NCI-H345 treated with DMSO at 0.1 percent for 48 hours (cell line): ENCODE data around the gene KLF12.

Experiments used
- DNase-seq: peaks from one replicate; lab custom pipeline; 2025; ENCODE audit not compliant: unreplicated experiment; lab: John Stamatoyannopoulos, UW

The KLF12 gene

GRCh38 chr13:74134221-74134776, at the start of gene KLF12:
TSS of gene KLF12 (minus strand) at chr13:74134404.
- peak; percentile 90 for DNase-seq

- DNase-seq: no peak
Observed at GRCh38 chr13:74182491-74182890, 48.3 kb upstream of the KLF12 start.

GRCh38 chr13:74174810-74175209, 40.6 kb upstream of the KLF12 start:
- no peak for DNase-seq

GRCh38 chr13:74173822-74174221, 39.6 kb upstream of the KLF12 start:
- DNase-seq: no peak

- DNase-seq: no peak
Observed at GRCh38 chr13:74171641-74172040, 37.4 kb upstream of the KLF12 start.

- DNase-seq: no peak
Observed at GRCh38 chr13:74169676-74170075, 35.5 kb upstream of the KLF12 start.

- DNase-seq: no peak
Observed at GRCh38 chr13:74168263-74168675, 34.1 kb upstream of the KLF12 start.

- no peak for DNase-seq
Observed at GRCh38 chr13:74166261-74167004, 32.2 kb upstream of the KLF12 start.

GRCh38 chr13:74162782-74163181, 28.6 kb upstream of the KLF12 start:
- DNase-seq: no peak

GRCh38 chr13:74162135-74162534, 27.9 kb upstream of the KLF12 start:
- no peak for DNase-seq

GRCh38 chr13:74158571-74159352, 24.6 kb upstream of the KLF12 start:
- no peak for DNase-seq

- no peak for DNase-seq
Observed at GRCh38 chr13:74158028-74158427, 23.8 kb upstream of the KLF12 start.

- no peak for DNase-seq
Observed at GRCh38 chr13:74154981-74155380, 20.8 kb upstream of the KLF12 start.

GRCh38 chr13:74153316-74153715, 19.1 kb upstream of the KLF12 start:
- no peak for DNase-seq

GRCh38 chr13:74151859-74152258, 17.7 kb upstream of the KLF12 start:
- DNase-seq: no peak

- DNase-seq: no peak
Observed at GRCh38 chr13:74148352-74148751, 14.1 kb upstream of the KLF12 start.

- DNase-seq: no peak
Observed at GRCh38 chr13:74145249-74145975, 11.2 kb upstream of the KLF12 start.

GRCh38 chr13:74144269-74144668, 10.1 kb upstream of the KLF12 start:
- no peak for DNase-seq

GRCh38 chr13:74142257-74142656, 8.1 kb upstream of the KLF12 start:
- DNase-seq: no peak

- DNase-seq: no peak
Observed at GRCh38 chr13:74138241-74138640, 4.0 kb upstream of the KLF12 start.

- peak; percentile 38 for DNase-seq
Observed at GRCh38 chr13:74136084-74136658, 2.0 kb upstream of the KLF12 start.
